RWPE2 (cell line): Measurements from ENCODE around the gene ALDH1L1.

Experiments used
- ATAC-seq: fragments of 200-7000 bp; cut with Tn5 transposase; 3 replicates; pipeline ENCODE4 v1.9.1; 2021; ENCODE audit warnings: low read depth
- DNase-seq: peaks from one replicate; pipeline ENCODE4 v3.0.0-alpha.2; 2020; ENCODE audit warnings: low spot score
- H3K27ac ChIP-seq: fragments of 450-650 bp; 2 replicates; pipeline ENCODE4 v1.5.1; 2017; ENCODE audit warnings: mild to moderate bottlenecking; ENCODE audit not compliant: poor library complexity, severe bottlenecking
- H3K27me3 ChIP-seq: fragments of 250-450 bp; sonication (Bioruptor Pico); 2 replicates; pipeline ENCODE4 v1.5.1; 2021; ENCODE audit warnings: mild to moderate bottlenecking, moderate library complexity; ENCODE audit not compliant: insufficient read depth, poor library complexity, severe bottlenecking
- H3K36me3 ChIP-seq: fragments of 250-450 bp; sonication (Bioruptor Pico); 2 replicates; pipeline ENCODE4 v1.5.1; 2020; ENCODE audit warnings: low read depth, mild to moderate bottlenecking, moderate library complexity
- H3K4me1 ChIP-seq: fragments of 250-450 bp; sonication (Bioruptor Pico); 2 replicates; pipeline ENCODE4 v1.5.1; 2021; ENCODE audit warnings: mild to moderate bottlenecking, moderate library complexity; ENCODE audit not compliant: insufficient read depth, poor library complexity, severe bottlenecking
- H3K4me3 ChIP-seq: fragments of 250-450 bp; sonication (Bioruptor Pico); 2 replicates; pipeline ENCODE4 v1.5.1; 2021; ENCODE audit warnings: mild to moderate bottlenecking, moderate library complexity; ENCODE audit not compliant: severe bottlenecking
- H3K9me3 ChIP-seq: fragments of 250-450 bp; sonication (Bioruptor Pico); 2 replicates; pipeline ENCODE4 v1.5.1; 2021; ENCODE audit warnings: mild to moderate bottlenecking, moderate library complexity; ENCODE audit not compliant: severe bottlenecking
- TF ChIP-seq, protein P1 (sequence below): fragments of 450-650 bp; IDR thresholded peaks from one replicate; pipeline ENCODE4 v1.5.1; 2017; ENCODE audit warnings: mild to moderate bottlenecking, moderate library complexity; ENCODE audit not compliant: poor library complexity, severe bottlenecking

Gene ALDH1L1

GRCh38 chr3:126081618-126082361, 98.6 kb downstream of the ALDH1L1 start:
- peak overlapping the region; percentile 12 for H3K27ac ChIP-seq
- H3K4me1 ChIP-seq, result peaks cover 13% of the 10 kb centered on the region
- no peaks in the 10 kb centered on the region for H3K27me3 ChIP-seq
- H3K9me3 ChIP-seq, result no peaks in the 10 kb centered on the region
- no peaks in the 10 kb centered on the region for H3K36me3 ChIP-seq
- DNase-seq (no peak), ATAC-seq (peak; percentile 51)
- TF ChIP-seq, protein P1, sequence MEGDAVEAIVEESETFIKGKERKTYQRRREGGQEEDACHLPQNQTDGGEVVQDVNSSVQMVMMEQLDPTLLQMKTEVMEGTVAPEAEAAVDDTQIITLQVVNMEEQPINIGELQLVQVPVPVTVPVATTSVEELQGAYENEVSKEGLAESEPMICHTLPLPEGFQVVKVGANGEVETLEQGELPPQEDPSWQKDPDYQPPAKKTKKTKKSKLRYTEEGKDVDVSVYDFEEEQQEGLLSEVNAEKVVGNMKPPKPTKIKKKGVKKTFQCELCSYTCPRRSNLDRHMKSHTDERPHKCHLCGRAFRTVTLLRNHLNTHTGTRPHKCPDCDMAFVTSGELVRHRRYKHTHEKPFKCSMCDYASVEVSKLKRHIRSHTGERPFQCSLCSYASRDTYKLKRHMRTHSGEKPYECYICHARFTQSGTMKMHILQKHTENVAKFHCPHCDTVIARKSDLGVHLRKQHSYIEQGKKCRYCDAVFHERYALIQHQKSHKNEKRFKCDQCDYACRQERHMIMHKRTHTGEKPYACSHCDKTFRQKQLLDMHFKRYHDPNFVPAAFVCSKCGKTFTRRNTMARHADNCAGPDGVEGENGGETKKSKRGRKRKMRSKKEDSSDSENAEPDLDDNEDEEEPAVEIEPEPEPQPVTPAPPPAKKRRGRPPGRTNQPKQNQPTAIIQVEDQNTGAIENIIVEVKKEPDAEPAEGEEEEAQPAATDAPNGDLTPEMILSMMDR, result peak; percentile 47
- H3K4me3 ChIP-seq, result no peak overlapping the region

DNA sequence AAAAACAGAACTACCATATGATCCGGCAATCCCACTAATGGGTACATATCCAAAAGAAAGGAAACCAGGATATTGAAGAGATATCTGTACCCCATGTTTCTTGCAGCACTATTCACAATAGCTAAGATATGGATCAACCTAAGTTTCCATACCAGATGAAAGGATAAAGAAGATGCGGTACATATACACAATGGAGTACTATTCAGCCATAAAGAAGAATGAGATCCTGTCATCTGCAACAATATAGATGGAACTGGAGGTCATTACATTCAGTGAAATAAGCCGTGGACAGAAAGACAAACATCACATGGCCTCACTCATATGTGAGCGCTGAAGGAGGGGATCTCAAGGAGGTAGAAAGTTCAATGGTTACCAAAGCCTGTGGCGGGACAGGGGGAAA, 99.4 kb downstream of the ALDH1L1 start:
- no peaks in the 10 kb centered on the region for H3K27me3 ChIP-seq
- H3K4me3 ChIP-seq, result no peak overlapping the region
- no peaks in the 10 kb centered on the region for H3K9me3 ChIP-seq
- H3K36me3 ChIP-seq, result no peaks in the 10 kb centered on the region
- ATAC-seq (no peak), DNase-seq (no peak)
- TF ChIP-seq, protein P1, result no peak
- H3K4me1 ChIP-seq, result peaks cover 13% of the 10 kb centered on the region
- H3K27ac ChIP-seq, result no peak overlapping the region

- TF ChIP-seq, protein P1, result no peak
- no peaks in the 10 kb centered on the region for H3K36me3 ChIP-seq
- no peak for DNase-seq
- H3K9me3 ChIP-seq, result no peaks in the 10 kb centered on the region
- no peaks in the 10 kb centered on the region for H3K27me3 ChIP-seq
- peaks cover 13% of the 10 kb centered on the region for H3K4me1 ChIP-seq
- no peak overlapping the region for H3K4me3 ChIP-seq
- no peak for ATAC-seq
- H3K27ac ChIP-seq, result no peak overlapping the region
Measured at GRCh38 chr3:126078866-126079265, 101.5 kb downstream of the ALDH1L1 start.

DNA sequence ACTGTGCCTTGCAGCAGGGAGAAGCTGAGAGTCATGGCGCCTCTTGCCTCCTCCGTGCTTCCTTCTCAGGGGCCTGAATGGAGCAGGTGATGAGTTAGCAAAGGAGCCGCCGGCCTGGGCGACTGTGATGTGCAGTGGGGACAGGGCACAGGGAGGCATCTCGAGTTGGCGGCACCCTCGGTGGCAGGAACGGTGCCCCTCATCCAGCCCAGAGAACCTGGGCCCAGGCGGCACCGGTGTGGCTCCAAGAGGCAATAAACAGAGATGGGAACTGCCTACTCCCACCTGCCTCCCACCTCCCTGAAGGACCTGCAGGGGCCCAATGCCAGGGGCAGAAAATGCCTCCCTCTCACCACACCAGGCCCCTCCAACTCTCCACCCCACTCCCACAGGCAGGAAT, 102.6 kb downstream of the ALDH1L1 start:
- DNase-seq, result no peak
- no peak for ATAC-seq

More for the DNA sequence above, 102.6 kb downstream of the ALDH1L1 start:
- Histone ChIP-seq H3K27ac (no peak overlapping the region), H3K4me1 (peaks cover 13% of the 10 kb centered on the region), H3K27me3 (no peaks in the 10 kb centered on the region), H3K9me3 (no peaks in the 10 kb centered on the region), H3K36me3 (no peaks in the 10 kb centered on the region), H3K4me3 (no peak overlapping the region)
- TF ChIP-seq, protein P1, result no peak
